ENCODE results near the gene NCAM2.

NCAM2 gene

DNA sequence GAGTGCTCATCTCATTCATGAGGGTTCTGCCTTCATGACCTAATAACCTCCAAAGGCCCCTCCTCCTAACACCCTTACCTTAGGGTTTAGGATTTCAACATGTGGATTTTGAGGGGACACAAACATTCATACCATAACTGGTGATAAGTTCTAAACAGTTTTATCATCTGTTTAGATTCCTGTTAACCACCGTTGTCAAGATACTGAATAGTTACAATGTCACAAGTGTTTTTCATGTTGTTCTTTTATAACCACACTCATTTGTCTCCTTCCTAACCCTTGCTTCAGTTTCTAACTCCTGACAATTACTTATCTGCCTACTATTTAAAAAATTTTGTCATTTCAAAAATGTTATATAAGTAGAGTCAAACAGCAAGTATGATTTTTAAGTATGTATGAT, 86.0 kb downstream of the NCAM2 start:
- no peak overlapping the region for H3K4me3 ChIP-seq (ENCODE audit: low read length)
- no peak for DNase-seq (ENCODE audit: low read depth)
- TF ChIP-seq, protein P1, sequence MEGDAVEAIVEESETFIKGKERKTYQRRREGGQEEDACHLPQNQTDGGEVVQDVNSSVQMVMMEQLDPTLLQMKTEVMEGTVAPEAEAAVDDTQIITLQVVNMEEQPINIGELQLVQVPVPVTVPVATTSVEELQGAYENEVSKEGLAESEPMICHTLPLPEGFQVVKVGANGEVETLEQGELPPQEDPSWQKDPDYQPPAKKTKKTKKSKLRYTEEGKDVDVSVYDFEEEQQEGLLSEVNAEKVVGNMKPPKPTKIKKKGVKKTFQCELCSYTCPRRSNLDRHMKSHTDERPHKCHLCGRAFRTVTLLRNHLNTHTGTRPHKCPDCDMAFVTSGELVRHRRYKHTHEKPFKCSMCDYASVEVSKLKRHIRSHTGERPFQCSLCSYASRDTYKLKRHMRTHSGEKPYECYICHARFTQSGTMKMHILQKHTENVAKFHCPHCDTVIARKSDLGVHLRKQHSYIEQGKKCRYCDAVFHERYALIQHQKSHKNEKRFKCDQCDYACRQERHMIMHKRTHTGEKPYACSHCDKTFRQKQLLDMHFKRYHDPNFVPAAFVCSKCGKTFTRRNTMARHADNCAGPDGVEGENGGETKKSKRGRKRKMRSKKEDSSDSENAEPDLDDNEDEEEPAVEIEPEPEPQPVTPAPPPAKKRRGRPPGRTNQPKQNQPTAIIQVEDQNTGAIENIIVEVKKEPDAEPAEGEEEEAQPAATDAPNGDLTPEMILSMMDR (IDR thresholded peaks at IDR 0.05; ENCODE audit: insufficient read depth, low read depth, low read length, missing control alignments), result no peak

DNA sequence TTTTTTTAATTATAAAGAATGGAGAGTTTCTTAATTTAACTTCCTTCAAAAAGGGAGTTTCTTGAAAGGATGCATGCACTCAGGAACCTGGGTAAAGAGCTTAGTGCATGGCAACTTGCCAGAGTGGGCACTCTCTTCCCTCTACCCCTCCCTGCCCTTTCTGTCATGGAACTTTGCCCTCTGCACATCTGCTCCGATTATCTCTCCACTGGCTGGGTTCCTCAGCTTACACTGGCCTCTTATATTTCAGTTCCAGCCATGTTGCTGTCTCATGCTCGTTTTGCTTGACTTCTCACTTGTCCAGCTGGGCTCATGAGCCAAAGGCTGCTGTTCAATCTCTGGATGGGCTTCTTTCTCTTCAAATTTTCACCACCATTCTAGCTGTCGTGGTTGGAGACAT, 87.0 kb downstream of the NCAM2 start:
- no peak for DNase-seq (ENCODE audit: low read depth)
- H3K4me3 ChIP-seq (ENCODE audit: low read length), result no peak overlapping the region
- TF ChIP-seq, protein P1 (IDR thresholded peaks at IDR 0.05; ENCODE audit: insufficient read depth, low read depth, low read length, missing control alignments), result no peak

DNA sequence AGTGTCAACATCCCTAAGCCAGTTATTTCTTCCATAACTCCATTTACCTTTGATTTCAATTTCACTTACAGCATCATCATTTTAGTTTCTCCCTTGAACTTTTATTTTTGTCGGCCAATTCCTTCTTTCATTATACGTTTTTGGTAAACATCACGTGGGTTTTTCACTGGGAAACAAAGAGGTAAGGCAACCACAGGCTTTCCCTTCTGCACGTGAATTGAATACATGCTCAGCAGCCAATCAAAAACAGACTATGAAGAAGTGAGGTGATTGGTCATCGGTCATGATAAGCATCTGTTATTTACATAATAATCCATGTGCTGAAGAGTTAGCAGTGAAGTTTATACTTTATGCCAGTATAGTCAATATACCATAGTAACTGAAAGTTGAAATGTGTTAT, 98.7 kb downstream of the NCAM2 start:
- no peak overlapping the region for H3K4me3 ChIP-seq (ENCODE audit: low read length)
- TF ChIP-seq, protein P1 (IDR thresholded peaks at IDR 0.05; ENCODE audit: insufficient read depth, low read depth, low read length, missing control alignments), result no peak
- DNase-seq (ENCODE audit: low read depth), result no peak

DNA sequence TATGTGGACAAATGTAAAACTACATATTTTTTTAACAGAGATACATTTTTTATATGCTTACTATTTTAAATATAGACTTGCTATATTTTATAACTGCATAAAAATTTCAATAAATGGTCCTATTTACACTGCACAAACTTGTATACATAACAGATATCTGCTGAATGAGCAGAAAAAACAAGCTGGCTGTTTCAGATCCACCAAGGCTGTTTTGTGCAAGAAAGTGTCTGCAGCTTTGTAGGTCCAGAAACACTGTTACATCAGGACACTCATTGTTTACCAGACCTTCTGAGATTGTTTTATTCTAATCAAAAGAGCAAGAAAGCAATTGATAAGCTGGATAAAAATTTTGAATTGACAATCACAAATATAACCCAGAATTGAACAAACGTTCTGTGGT, 99.3 kb downstream of the NCAM2 start:
- TF ChIP-seq, protein P1 (IDR thresholded peaks at IDR 0.05; ENCODE audit: insufficient read depth, low read depth, low read length, missing control alignments), result no peak
- H3K4me3 ChIP-seq (ENCODE audit: low read length), result no peak overlapping the region
- DNase-seq (ENCODE audit: low read depth), result no peak

DNA sequence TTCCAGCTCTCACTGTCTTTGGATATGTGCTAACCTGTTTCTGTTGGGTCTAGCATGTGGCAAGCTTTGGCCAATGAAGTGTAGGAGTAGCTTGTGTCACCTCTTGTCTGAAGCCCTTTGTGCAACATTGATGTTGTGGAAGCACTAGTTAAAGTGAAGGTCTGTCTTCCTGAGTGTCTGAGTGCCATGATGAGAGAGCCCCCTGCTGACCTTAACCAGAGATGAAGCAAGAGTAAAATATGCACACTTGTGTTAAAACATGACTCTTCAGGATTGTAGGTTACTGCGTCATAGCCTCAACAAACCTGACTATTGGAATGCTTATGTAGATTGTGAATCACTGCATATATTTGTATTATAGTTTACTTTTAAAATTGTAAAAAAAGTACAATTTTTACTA, 103.7 kb downstream of the NCAM2 start:
- TF ChIP-seq, protein P1 (IDR thresholded peaks at IDR 0.05; ENCODE audit: insufficient read depth, low read depth, low read length, missing control alignments), result no peak
- no peak overlapping the region for H3K4me3 ChIP-seq (ENCODE audit: low read length)
- no peak for DNase-seq (ENCODE audit: low read depth)

DNA sequence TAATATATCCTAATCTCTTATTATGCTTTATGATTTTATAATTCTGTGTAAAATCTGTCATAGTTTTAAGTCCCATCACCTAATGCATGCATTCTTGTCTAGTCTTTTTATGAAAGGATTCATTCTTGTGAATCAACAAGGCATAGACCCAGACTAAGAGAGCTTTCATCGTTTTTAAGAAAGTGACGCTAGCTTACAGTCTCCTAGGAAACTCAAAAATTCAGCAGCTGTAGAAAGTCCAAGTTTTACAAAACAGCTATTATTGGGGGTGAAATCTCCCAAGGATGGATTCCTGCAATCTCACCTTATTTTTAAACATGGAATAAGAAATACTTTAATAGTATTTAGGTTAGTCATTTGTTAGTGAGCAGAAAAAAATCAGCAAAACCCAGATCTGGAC, 104.7 kb downstream of the NCAM2 start:
- TF ChIP-seq, protein P1 (IDR thresholded peaks at IDR 0.05; ENCODE audit: insufficient read depth, low read depth, low read length, missing control alignments), result no peak
- H3K4me3 ChIP-seq (ENCODE audit: low read length), result no peak overlapping the region
- DNase-seq (ENCODE audit: low read depth), result no peak

DNA sequence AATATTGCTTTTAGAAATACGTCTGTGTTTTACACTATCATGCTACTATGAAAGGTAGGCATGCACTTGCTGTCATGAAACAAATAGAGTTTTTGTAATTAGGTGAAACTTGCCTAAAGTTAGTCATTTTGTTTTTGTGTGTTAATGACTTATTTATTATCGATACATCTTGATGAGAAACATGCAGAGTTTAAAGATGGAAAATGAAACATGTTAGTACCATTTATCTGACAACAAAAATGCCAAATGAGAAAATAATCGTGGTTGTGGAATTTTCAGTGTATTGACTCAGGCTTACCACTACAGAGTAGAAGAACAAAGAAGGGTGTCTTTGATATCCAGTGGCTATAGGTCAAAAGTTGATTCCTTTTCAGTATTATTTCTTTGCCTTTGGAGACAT, 105.5 kb downstream of the NCAM2 start:
- H3K4me3 ChIP-seq (ENCODE audit: low read length), result no peak overlapping the region
- TF ChIP-seq, protein P1 (IDR thresholded peaks at IDR 0.05; ENCODE audit: insufficient read depth, low read depth, low read length, missing control alignments), result no peak
- DNase-seq (ENCODE audit: low read depth), result no peak
